ENCODE measurements around the gene SLC9A9. TPM values are rescaled to one million over a fixed set of nuclear protein-coding genes. Genes with fewer than 3 reads are reported as not detected.

The SLC9A9 gene
- total RNA-seq, 2 donors from 2014 or later = 7.9 to 17.0 TPM

Other genes with a start within 250 kb of the SLC9A9 start
- gene DIPK2A, start 123.4 kb upstream of the SLC9A9 start, total RNA-seq = 10 to 100 TPM; 10.4 to 12.3 TPM